Activated T-cell treated with anti-CD3 and anti-CD28 coated beads, Interleukin-2, amount 50 U/mL, for 72 hours (primary cell): Measurements from ENCODE around the gene NSMCE4A. TPM values are rescaled to one million over a fixed set of nuclear protein-coding genes. Genes with fewer than 3 reads are reported as not detected.
"Not testable (repeated sequence)": the region's sequence is repeated elsewhere in the genome, so short reads cannot be mapped to it uniquely, and the experiment has no call there.

ENCODE experiments used
- ATAC-seq, 2 donors: fragments of 150-1000 bp; cut with Tn5 transposase; replicated peaks in 1 of 2; 2 replicates each; pipeline ENCODE4 v1.10.0; 2021; ENCODE audit warnings: moderate library complexity in 2 of 2, mild to moderate bottlenecking in 1 of 2
- DNase-seq, 2 donors: peaks; one replicate each; pipeline ENCODE4 v3.0.0; 2021 to 2022; ENCODE audit warnings: mixed read lengths in 1 of 2
- H3K27ac Mint-ChIP-seq: one replicate; pipeline ENCODE4 v1.8.0; 2022; ENCODE audit warnings: mild to moderate bottlenecking, moderate library complexity, mixed read lengths
- H3K27me3 Mint-ChIP-seq: one replicate; pipeline ENCODE4 v1.8.0; 2022; ENCODE audit warnings: low read depth, mixed read lengths
- H3K36me3 Mint-ChIP-seq, 2 donors: one replicate each; pipeline ENCODE4 v1.8.0; 2022; ENCODE audit warnings: mixed read lengths in 2 of 2, mild to moderate bottlenecking in 1 of 2; ENCODE audit not compliant: insufficient read depth in 2 of 2
- H3K4me1 Mint-ChIP-seq: one replicate; pipeline ENCODE4 v1.8.0; 2022; ENCODE audit warnings: low read depth, mixed read lengths
- H3K4me3 Mint-ChIP-seq, 2 donors: one replicate each; pipeline ENCODE4 v1.8.0; 2022; ENCODE audit warnings: mild to moderate bottlenecking in 2 of 2, mixed read lengths in 2 of 2, moderate library complexity in 2 of 2
- H3K9me3 Mint-ChIP-seq, 2 donors: one replicate each; pipeline ENCODE4 v1.8.0; 2022; ENCODE audit warnings: mixed read lengths in 2 of 2
- total RNA-seq, 2 donors: library from RNA; stranded (reverse); gene quantifications; one replicate each; pipeline ENCODE4 v1.2.3, GENCODE V29; 2022

The NSMCE4A gene
- total RNA-seq, 2 donors from 2014 or later = 49.0 to 65.2 TPM

- H3K9me3 Mint-ChIP-seq = peaks cover 0 to 4% of the 10 kb centered on the region in 2 donors
- H3K4me3 Mint-ChIP-seq = no peak overlapping the region
- H3K27me3 Mint-ChIP-seq = peaks cover 12% of the 10 kb centered on the region
- no peak overlapping the region for H3K27ac Mint-ChIP-seq
- no peak for DNase-seq
- no peaks in the 10 kb centered on the region for H3K4me1 Mint-ChIP-seq
- H3K36me3 Mint-ChIP-seq = no peaks in the 10 kb centered on the region
- ATAC-seq = no peak
Observed at GRCh38 chr10:122010405-122011050, 35.5 kb upstream of the NSMCE4A start.

GRCh38 chr10:122007415-122007814 lies 32.4 kb upstream of the NSMCE4A start:
- H3K36me3 Mint-ChIP-seq = peaks cover 0 to 4% of the 10 kb centered on the region in 2 donors
- no peak overlapping the region for H3K4me3 Mint-ChIP-seq
- H3K27me3 Mint-ChIP-seq = peaks cover 6% of the 10 kb centered on the region
- H3K9me3 Mint-ChIP-seq = peaks cover 3 to 6% of the 10 kb centered on the region in 2 donors
- no peak overlapping the region for H3K27ac Mint-ChIP-seq
- ATAC-seq = no peak
- H3K4me1 Mint-ChIP-seq = no peaks in the 10 kb centered on the region
- no peak for DNase-seq

- no peak for ATAC-seq
- Mint-ChIP-seq H3K9me3 (peaks cover 10 to 11% of the 10 kb centered on the region in 2 donors), H3K27me3 (peaks cover 7% of the 10 kb centered on the region), H3K36me3 (peaks cover 4 to 5% of the 10 kb centered on the region in 2 donors), H3K4me1 (no peaks in the 10 kb centered on the region), H3K4me3 (no peak overlapping the region), H3K27ac (no peak overlapping the region)
- DNase-seq = no peak
Observed at GRCh38 chr10:122001698-122002097, 26.7 kb upstream of the NSMCE4A start.

GRCh38 chr10:121999301-121999700 lies 24.3 kb upstream of the NSMCE4A start:
- peaks cover 14% of the 10 kb centered on the region for H3K27me3 Mint-ChIP-seq
- H3K9me3 Mint-ChIP-seq = peaks cover 6 to 11% of the 10 kb centered on the region in 2 donors

GRCh38 chr10:121998462-121998861 lies 23.4 kb upstream of the NSMCE4A start:
- H3K4me3 Mint-ChIP-seq = no peak overlapping the region
- ATAC-seq (no peak), DNase-seq (no peak)
- H3K27me3 Mint-ChIP-seq = peaks cover 14% of the 10 kb centered on the region
- no peaks in the 10 kb centered on the region for H3K4me1 Mint-ChIP-seq
- H3K36me3 Mint-ChIP-seq = peaks cover 4 to 5% of the 10 kb centered on the region in 2 donors
- peaks cover 6 to 11% of the 10 kb centered on the region in 2 donors for H3K9me3 Mint-ChIP-seq
- H3K27ac Mint-ChIP-seq = no peak overlapping the region

More at GRCh38 chr10:121999301-121999700, 24.3 kb upstream of the NSMCE4A start:
- Mint-ChIP-seq H3K4me1 (no peaks in the 10 kb centered on the region), H3K36me3 (peaks cover 4 to 5% of the 10 kb centered on the region in 2 donors), H3K27ac (no peak overlapping the region), H3K4me3 (no peak overlapping the region)
- no peak for ATAC-seq
- DNase-seq = no peak

- Mint-ChIP-seq H3K27ac (no peak overlapping the region), H3K4me3 (no peak overlapping the region), H3K27me3 (peaks cover 20% of the 10 kb centered on the region), H3K9me3 (no peaks in the 10 kb centered on the region), H3K36me3 (no peaks in the 10 kb centered on the region), H3K4me1 (no peaks in the 10 kb centered on the region)
- ATAC-seq (no peak), DNase-seq (no peak)
Observed at GRCh38 chr10:121994429-121994941, 19.5 kb upstream of the NSMCE4A start.

GRCh38 chr10:121991727-121992126 lies 16.7 kb upstream of the NSMCE4A start:
- Mint-ChIP-seq H3K4me1 (peaks cover 10% of the 10 kb centered on the region), H3K27me3 (peaks cover 14% of the 10 kb centered on the region)
- ATAC-seq, DNase-seq, H3K36me3 Mint-ChIP-seq, H3K27ac Mint-ChIP-seq, H3K4me3 Mint-ChIP-seq, H3K9me3 Mint-ChIP-seq: not testable (repeated sequence)

GRCh38 chr10:121990015-121990677 lies 15.1 kb upstream of the NSMCE4A start:
- peaks cover 6% of the 10 kb centered on the region for H3K27me3 Mint-ChIP-seq
- no peak for DNase-seq
- no peak overlapping the region for H3K4me3 Mint-ChIP-seq
- peaks cover 1 to 5% of the 10 kb centered on the region in 2 donors for H3K36me3 Mint-ChIP-seq
- peaks cover 2 to 5% of the 10 kb centered on the region in 2 donors for H3K9me3 Mint-ChIP-seq
- H3K27ac Mint-ChIP-seq = no peak overlapping the region
- H3K4me1 Mint-ChIP-seq = peaks cover 10% of the 10 kb centered on the region
- no peak for ATAC-seq

GRCh38 chr10:121988361-121989324 lies 13.6 kb upstream of the NSMCE4A start, which contains the start of gene TACC2:
TACC2 (plus strand) TSS chr10:121989163; CDS start chr10:122021982, 32,819 bp downstream.
- peaks cover 12 to 14% of the 10 kb centered on the region in 2 donors for H3K36me3 Mint-ChIP-seq

GRCh38 chr10:121984463-121984862 lies 9.4 kb upstream of the NSMCE4A start:
- peaks cover 10% of the 10 kb centered on the region for H3K4me1 Mint-ChIP-seq
- no peak overlapping the region for H3K4me3 Mint-ChIP-seq
- no peak for ATAC-seq

More at GRCh38 chr10:121988361-121989324, 13.6 kb upstream of the NSMCE4A start, which contains the start of gene TACC2:
- DNase-seq (no peak), ATAC-seq (no peak)
- H3K4me1 Mint-ChIP-seq = peaks cover 10% of the 10 kb centered on the region
- H3K27me3 Mint-ChIP-seq = peaks cover 6% of the 10 kb centered on the region
- no peak within 1 kb of the TSS for H3K4me3 Mint-ChIP-seq
- no peak within 1 kb of the TSS for H3K27ac Mint-ChIP-seq
- H3K9me3 Mint-ChIP-seq = peaks cover 5 to 14% of the 10 kb centered on the region in 2 donors

GRCh38 chr10:121983852-121984251 lies 8.8 kb upstream of the NSMCE4A start:
- DNase-seq (no peak), ATAC-seq (no peak)
- Mint-ChIP-seq H3K4me3 (no peak overlapping the region), H3K4me1 (peaks cover 10% of the 10 kb centered on the region), H3K27me3 (peaks cover 8% of the 10 kb centered on the region), H3K9me3 (peaks cover 8 to 16% of the 10 kb centered on the region in 2 donors), H3K27ac (no peak overlapping the region), H3K36me3 (peaks cover 12 to 14% of the 10 kb centered on the region in 2 donors)

More at GRCh38 chr10:121984463-121984862, 9.4 kb upstream of the NSMCE4A start:
- Mint-ChIP-seq H3K36me3 (peaks cover 12 to 14% of the 10 kb centered on the region in 2 donors), H3K27me3 (peaks cover 8% of the 10 kb centered on the region), H3K27ac (no peak overlapping the region), H3K9me3 (peaks cover 8 to 16% of the 10 kb centered on the region in 2 donors)
- DNase-seq = no peak

- Mint-ChIP-seq H3K4me3 (no peak overlapping the region), H3K4me1 (no peaks in the 10 kb centered on the region), H3K36me3 (peaks cover 12 to 13% of the 10 kb centered on the region in 2 donors), H3K9me3 (peaks cover 6 to 15% of the 10 kb centered on the region in 2 donors), H3K27me3 (peaks cover 8% of the 10 kb centered on the region), H3K27ac (no peak overlapping the region)
- no peak for ATAC-seq
- no peak for DNase-seq
Observed at GRCh38 chr10:121981346-121981745, 6.3 kb upstream of the NSMCE4A start.
